GM12878 (cell line): ENCODE results near the gene ATL2. TPM values are rescaled to one million over a fixed set of nuclear protein-coding genes. Genes with fewer than 3 reads are reported as not detected.

ENCODE experiments used
- CREM ChIP-seq: IDR thresholded peaks from 2 replicates; pipeline ENCODE4 v1.6.1; 2014; ENCODE audit warnings: antibody characterized with exemption, low read depth
- HCFC1 ChIP-seq: fragments of 150-350 bp; IDR thresholded peaks from 2 replicates; pipeline ENCODE4 v1.6.1; 2014; ENCODE audit warnings: low read length
- NFYA ChIP-seq: IDR thresholded peaks from 2 replicates; pipeline ENCODE4 v1.6.1; 2011; ENCODE audit warnings: low read depth, mild to moderate bottlenecking, low read length, improper control_type of control experiment, borderline replicate concordance
- NR2C1 ChIP-seq: fragments of 450-650 bp; IDR thresholded peaks from 2 replicates; pipeline ENCODE4 v1.6.1; 2017; ENCODE audit warnings: antibody characterized with exemption, mild to moderate bottlenecking, moderate library complexity
- PAX8 ChIP-seq: fragments of 450-650 bp; IDR thresholded peaks from 2 replicates; pipeline ENCODE4 v1.6.1; 2017; ENCODE audit warnings: mild to moderate bottlenecking, moderate library complexity
- SIX5 ChIP-seq: IDR thresholded peaks from 2 replicates; pipeline ENCODE4 v1.6.1; 2011; ENCODE audit warnings: mild to moderate bottlenecking, low read depth, low read length, moderate library complexity; ENCODE audit not compliant: severe bottlenecking
- TARDBP ChIP-seq: IDR thresholded peaks from 2 replicates; pipeline ENCODE4 v1.6.1; 2016; ENCODE audit warnings: borderline replicate concordance
- TCF3 ChIP-seq: IDR thresholded peaks from 2 replicates; pipeline ENCODE4 v1.6.1; 2012; ENCODE audit warnings: low read depth, mild to moderate bottlenecking, low read length, borderline replicate concordance; ENCODE audit not compliant: insufficient read depth
- polyA plus RNA-seq, 11 experiments: library from polyadenylated mRNA; depleted of rRNA in 4 of 11; unstranded in 6 of 11; stranded (reverse) in 5 of 11; fragments of >200 nt; fragmentation: Nextera tagmentation in 4 of 11; fragmentation: Illumina TruSeq in 1 of 11; extraction: Ambion mirVana in 4 of 11; extraction: Trizol in 1 of 11; gene quantifications; 1 replicate in 1 of 11; 2 replicates in 10 of 11; pipeline versions ENCODE4 v1.2.1 to v1.2.3, GENCODE V29; 2011 to 2016; ENCODE audit warnings: inconsistent platforms in 2 of 11, missing spikeins in 2 of 11, low read depth in 1 of 11
- total RNA-seq, 4 experiments: library from RNA; depleted of rRNA in 3 of 4; stranded (reverse); fragments of >200 nt in 3 of 4; fragmentation: Illumina TruSeq in 1 of 4; extraction: Trizol in 1 of 4; gene quantifications; 2 replicates each; pipeline versions ENCODE4 v1.2.1 to v1.2.3, GENCODE V29; 2013 to 2021
- TF ChIP-seq, protein P1 (sequence below): IDR thresholded peaks from 2 replicates; pipeline ENCODE4 v1.6.1; 2011; ENCODE audit warnings: mild to moderate bottlenecking, low read depth, low read length, moderate library complexity; ENCODE audit not compliant: insufficient replicate concordance
- TF ChIP-seq, protein P2 (sequence below): IDR thresholded peaks from 2 replicates; pipeline ENCODE4 v1.6.1; 2012; ENCODE audit warnings: low read depth, low read length, improper control_type of control experiment
- TF ChIP-seq, protein P3 (sequence below): fragments of 150-350 bp; IDR thresholded peaks from 2 replicates; pipeline ENCODE4 v1.6.1; 2014; ENCODE audit warnings: mild to moderate bottlenecking, low read depth, low read length
- TF ChIP-seq, protein P4 (sequence below): fragments of 150-350 bp; IDR thresholded peaks from 2 replicates; pipeline ENCODE4 v1.6.1; 2016; ENCODE audit warnings: low read depth, low read length
- TF ChIP-seq, protein P5 (sequence below): IDR thresholded peaks from 2 replicates; pipeline ENCODE4 v1.6.1; 2012; ENCODE audit warnings: low read depth, low read length, improper control_type of control experiment
- TF ChIP-seq, protein P6 (sequence below): IDR thresholded peaks from 2 replicates; pipeline ENCODE4 v1.6.1; 2011; ENCODE audit warnings: low read depth, low read length, improper control_type of control experiment, borderline replicate concordance

The ATL2 gene
- total and polyA plus RNA-seq, 10 of the 15 experiments (the other 5 are each of a cell fraction or from before 2014, with no cell fraction given), result 8.6 to 51.5 (median 41.8) TPM

DNA sequence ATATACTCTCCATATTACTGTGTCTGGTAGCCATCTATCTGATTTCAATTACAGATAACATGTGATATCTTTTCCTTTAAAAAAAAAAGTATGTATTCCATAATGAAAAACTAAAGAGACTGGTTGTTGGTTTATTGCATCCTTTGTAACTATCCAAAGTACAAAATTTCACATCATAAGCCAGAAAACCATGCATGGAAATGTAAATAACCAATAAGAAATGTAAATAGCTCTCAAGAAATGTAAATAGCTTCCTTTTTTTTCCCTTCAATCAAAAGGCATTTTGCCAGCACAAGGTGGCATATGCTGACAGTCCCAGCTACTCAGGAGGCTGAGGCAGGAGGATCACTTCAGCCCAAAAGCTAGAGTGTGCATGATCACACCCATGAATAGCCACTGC lies 59.3 kb downstream of the ATL2 start (continued):
- TF ChIP-seq, protein P1, sequence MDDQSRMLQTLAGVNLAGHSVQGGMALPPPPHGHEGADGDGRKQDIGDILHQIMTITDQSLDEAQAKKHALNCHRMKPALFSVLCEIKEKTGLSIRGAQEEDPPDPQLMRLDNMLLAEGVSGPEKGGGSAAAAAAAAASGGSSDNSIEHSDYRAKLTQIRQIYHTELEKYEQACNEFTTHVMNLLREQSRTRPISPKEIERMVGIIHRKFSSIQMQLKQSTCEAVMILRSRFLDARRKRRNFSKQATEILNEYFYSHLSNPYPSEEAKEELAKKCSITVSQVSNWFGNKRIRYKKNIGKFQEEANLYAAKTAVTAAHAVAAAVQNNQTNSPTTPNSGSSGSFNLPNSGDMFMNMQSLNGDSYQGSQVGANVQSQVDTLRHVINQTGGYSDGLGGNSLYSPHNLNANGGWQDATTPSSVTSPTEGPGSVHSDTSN, result no peak
- TF ChIP-seq, protein P2, sequence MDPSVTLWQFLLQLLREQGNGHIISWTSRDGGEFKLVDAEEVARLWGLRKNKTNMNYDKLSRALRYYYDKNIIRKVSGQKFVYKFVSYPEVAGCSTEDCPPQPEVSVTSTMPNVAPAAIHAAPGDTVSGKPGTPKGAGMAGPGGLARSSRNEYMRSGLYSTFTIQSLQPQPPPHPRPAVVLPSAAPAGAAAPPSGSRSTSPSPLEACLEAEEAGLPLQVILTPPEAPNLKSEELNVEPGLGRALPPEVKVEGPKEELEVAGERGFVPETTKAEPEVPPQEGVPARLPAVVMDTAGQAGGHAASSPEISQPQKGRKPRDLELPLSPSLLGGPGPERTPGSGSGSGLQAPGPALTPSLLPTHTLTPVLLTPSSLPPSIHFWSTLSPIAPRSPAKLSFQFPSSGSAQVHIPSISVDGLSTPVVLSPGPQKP, result no peak
- TF ChIP-seq NR2C1 (no peak), TARDBP (no peak), CREM (no peak), SIX5 (no peak), HCFC1 (no peak), TCF3 (no peak), NFYA (no peak), PAX8 (no peak)
- TF ChIP-seq, protein P3, sequence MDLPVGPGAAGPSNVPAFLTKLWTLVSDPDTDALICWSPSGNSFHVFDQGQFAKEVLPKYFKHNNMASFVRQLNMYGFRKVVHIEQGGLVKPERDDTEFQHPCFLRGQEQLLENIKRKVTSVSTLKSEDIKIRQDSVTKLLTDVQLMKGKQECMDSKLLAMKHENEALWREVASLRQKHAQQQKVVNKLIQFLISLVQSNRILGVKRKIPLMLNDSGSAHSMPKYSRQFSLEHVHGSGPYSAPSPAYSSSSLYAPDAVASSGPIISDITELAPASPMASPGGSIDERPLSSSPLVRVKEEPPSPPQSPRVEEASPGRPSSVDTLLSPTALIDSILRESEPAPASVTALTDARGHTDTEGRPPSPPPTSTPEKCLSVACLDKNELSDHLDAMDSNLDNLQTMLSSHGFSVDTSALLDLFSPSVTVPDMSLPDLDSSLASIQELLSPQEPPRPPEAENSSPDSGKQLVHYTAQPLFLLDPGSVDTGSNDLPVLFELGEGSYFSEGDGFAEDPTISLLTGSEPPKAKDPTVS, result no peak
- TF ChIP-seq, protein P4, sequence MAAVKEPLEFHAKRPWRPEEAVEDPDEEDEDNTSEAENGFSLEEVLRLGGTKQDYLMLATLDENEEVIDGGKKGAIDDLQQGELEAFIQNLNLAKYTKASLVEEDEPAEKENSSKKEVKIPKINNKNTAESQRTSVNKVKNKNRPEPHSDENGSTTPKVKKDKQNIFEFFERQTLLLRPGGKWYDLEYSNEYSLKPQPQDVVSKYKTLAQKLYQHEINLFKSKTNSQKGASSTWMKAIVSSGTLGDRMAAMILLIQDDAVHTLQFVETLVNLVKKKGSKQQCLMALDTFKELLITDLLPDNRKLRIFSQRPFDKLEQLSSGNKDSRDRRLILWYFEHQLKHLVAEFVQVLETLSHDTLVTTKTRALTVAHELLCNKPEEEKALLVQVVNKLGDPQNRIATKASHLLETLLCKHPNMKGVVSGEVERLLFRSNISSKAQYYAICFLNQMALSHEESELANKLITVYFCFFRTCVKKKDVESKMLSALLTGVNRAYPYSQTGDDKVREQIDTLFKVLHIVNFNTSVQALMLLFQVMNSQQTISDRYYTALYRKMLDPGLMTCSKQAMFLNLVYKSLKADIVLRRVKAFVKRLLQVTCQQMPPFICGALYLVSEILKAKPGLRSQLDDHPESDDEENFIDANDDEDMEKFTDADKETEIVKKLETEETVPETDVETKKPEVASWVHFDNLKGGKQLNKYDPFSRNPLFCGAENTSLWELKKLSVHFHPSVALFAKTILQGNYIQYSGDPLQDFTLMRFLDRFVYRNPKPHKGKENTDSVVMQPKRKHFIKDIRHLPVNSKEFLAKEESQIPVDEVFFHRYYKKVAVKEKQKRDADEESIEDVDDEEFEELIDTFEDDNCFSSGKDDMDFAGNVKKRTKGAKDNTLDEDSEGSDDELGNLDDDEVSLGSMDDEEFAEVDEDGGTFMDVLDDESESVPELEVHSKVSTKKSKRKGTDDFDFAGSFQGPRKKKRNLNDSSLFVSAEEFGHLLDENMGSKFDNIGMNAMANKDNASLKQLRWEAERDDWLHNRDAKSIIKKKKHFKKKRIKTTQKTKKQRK, result no peak
- TF ChIP-seq, protein P5, sequence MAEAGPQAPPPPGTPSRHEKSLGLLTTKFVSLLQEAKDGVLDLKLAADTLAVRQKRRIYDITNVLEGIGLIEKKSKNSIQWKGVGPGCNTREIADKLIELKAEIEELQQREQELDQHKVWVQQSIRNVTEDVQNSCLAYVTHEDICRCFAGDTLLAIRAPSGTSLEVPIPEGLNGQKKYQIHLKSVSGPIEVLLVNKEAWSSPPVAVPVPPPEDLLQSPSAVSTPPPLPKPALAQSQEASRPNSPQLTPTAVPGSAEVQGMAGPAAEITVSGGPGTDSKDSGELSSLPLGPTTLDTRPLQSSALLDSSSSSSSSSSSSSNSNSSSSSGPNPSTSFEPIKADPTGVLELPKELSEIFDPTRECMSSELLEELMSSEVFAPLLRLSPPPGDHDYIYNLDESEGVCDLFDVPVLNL, result no peak
- TF ChIP-seq, protein P6, sequence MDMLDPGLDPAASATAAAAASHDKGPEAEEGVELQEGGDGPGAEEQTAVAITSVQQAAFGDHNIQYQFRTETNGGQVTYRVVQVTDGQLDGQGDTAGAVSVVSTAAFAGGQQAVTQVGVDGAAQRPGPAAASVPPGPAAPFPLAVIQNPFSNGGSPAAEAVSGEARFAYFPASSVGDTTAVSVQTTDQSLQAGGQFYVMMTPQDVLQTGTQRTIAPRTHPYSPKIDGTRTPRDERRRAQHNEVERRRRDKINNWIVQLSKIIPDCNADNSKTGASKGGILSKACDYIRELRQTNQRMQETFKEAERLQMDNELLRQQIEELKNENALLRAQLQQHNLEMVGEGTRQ, result no peak
